GM13976 (cell line): Measurements from ENCODE around the gene RTL5.

ENCODE experiments used
- DNase-seq: peaks from one replicate; pipeline ENCODE4 v3.0.0; 2012; ENCODE audit warnings: low spot score
- in situ Hi-C: fragments of 300-500 bp; cut with MboI; formaldehyde crosslinking; loops from one replicate; pipeline ENCODE4 v1.12.0; 2022; ENCODE audit warnings: low sequenced_read_pairs, mixed read lengths, inconsistent platforms; ENCODE audit not compliant: unreplicated experiment
- TF ChIP-seq, protein P1 (sequence below): IDR thresholded peaks from 2 replicates; pipeline ENCODE4 v1.5.1; 2012; ENCODE audit warnings: borderline replicate concordance, mild to moderate bottlenecking; ENCODE audit not compliant: insufficient read depth; ENCODE audit errors: extremely low read depth, missing control alignments, control extremely low read depth

RTL5 gene

DNA sequence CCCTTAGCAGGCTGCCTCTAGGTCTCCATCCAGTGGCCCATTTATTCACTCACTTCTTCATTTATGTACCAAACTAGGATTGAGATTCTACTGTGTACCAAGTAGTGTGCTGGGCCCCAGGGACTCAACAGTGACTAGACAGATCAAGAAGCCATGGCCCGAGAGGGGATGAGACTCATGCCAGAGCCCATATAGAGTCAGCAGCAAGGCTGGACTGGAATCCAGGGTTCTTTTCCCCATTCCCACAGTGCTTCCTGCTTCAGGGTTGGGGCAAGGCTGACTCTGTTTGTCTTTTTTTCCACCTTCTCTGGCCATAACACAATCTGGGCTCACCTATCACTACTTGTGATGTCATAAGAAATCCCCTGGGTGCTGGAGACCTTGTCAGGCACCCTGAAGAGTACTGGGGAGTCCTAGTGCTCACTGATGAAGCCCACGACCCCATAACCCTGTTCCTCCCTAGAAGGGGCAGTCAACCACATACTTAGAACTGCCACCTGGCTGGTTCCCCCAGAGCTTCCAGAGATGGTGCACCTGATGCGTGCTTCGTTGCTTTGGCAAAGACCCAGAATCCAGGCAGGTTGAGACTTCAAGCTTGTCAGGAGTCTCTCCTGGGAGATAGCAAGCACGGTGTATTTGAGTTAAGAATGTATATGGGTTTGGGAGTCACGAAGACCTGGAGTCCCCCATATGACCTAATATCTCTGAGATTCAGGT lies 6.2 kb downstream of the RTL5 start:
- TF ChIP-seq, protein P1, sequence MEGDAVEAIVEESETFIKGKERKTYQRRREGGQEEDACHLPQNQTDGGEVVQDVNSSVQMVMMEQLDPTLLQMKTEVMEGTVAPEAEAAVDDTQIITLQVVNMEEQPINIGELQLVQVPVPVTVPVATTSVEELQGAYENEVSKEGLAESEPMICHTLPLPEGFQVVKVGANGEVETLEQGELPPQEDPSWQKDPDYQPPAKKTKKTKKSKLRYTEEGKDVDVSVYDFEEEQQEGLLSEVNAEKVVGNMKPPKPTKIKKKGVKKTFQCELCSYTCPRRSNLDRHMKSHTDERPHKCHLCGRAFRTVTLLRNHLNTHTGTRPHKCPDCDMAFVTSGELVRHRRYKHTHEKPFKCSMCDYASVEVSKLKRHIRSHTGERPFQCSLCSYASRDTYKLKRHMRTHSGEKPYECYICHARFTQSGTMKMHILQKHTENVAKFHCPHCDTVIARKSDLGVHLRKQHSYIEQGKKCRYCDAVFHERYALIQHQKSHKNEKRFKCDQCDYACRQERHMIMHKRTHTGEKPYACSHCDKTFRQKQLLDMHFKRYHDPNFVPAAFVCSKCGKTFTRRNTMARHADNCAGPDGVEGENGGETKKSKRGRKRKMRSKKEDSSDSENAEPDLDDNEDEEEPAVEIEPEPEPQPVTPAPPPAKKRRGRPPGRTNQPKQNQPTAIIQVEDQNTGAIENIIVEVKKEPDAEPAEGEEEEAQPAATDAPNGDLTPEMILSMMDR, result no peak
- in situ Hi-C loops, result no loop called here
- DNase-seq, result no peak

DNA sequence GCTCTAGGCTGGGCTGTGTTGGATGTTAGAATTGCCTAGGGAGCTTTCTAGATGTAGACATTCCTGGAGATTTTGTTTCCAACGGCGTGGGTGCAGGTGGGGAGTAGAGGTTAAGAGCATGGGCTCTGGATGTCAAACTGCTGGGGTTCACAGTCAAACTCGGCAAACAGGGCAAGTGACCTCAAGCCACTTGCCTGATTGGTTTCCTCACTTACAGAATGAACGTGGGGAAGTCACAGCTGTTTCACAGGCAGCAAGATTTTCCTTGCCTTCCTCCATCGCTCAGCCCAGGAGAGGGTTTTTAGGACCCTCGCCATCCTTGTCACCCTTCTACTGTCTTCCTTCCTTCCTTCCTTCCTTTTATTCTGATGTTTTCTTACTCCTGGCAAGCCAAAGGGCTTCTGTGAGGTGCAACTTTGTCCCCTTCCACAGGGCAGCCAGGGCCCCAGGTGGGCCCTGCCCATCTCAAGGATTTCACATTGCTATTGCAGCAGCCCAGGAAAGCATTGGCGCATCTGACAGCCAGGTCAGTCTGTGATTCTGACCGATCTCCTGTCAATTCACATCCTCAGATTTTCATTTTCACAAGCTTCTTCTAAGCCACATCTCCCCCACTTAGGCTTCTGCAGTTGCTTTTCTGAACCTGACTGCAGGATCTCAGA lies 7.0 kb downstream of the RTL5 start:
- DNase-seq, result no peak
- in situ Hi-C loops, result no loop called here
- TF ChIP-seq, protein P1, result no peak

DNA sequence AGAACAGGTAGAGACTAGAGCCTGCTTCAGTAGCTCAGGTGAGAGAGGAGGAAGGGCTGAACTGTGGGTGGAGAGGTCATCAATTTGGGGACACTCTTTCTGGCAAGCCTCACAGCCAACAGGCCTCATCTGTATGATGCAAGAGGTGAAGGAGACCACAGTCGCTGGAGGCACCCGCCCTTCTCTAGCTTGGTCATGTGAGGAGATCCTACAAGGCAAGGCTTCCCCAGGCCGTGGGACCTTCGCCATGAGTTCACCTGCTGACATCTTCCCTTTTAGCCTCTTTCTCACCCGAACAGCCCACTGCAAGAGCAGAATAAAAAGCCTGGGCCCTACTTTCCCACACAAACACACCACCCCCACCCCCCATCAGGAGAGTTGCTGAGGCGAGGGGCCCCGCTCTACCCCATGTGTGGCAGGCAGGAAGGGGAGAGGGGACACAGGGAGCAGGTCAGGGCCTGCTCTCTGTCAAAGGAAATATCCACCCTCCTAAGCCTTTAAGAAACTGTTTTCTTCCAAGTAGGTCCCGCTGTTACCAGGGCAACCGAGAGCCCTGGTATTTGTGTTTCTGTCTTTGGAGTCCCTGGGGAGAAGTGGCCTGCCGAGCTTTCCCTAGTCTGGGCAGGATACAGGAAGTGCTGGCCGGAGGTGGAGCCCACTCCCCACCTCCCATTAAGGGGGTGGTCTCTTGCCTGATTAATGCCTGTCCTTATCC lies 8.1 kb downstream of the RTL5 start:
- TF ChIP-seq, protein P1, result no peak
- in situ Hi-C loops, result no loop called here
- no peak for DNase-seq

DNA sequence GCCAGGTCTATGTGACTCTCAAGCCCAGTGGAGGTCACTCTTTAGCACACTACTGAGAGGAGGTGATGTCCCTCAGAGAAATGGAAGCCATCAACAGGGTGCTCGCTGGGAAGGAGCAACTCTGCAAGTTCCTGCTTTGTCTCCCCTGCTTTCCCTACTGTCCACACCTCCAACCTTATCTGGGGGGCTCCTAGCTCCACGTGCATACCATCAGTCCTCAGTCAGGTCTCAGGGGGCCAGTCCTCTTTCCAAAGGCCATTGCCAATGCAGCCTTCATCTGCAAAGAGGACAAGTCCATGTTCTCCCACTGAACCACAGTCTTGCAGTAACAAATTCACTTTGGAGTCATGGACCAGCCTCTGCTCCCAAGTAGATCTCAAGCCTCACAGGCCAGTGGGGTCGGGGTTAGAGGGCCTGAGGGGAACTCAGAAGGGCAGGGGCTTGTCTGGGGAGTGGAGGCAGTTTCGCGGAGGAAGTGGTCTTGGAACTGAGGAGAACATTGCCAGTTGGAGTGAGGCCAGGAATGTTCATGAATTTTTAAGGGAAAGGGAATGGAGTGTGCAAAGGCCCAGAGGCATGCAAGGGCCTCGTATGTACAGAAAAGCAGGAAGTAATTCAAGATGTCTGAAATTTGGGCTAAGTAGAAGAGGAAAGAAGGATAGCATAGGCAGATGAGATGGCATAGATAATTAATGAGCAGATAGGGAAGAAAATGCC lies 8.9 kb downstream of the RTL5 start:
- in situ Hi-C loops, result no loop called here
- DNase-seq, result no peak
- TF ChIP-seq, protein P1, result no peak

DNA sequence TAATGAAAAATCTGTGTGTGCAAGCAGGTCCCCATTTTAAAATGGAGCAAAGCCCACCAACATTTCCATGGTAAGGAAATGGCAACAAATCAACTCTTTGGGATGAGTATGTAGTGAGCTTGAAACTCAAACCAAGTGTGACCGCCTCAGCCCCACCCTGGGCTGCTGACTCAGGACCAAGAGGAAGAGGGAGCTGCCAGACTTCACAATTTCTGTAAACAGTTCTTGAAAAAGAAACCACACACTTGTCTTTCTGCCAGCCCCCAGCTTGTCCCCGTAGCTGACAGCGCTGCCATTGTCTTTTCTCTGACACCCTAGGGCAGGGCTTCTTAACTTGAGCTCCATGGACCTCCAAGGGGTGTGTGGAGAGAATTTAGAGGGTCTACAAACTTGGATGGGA lies 10.3 kb downstream of the RTL5 start:
- no peak for DNase-seq
- in situ Hi-C loops, result no loop called here
- TF ChIP-seq, protein P1, result no peak

DNA sequence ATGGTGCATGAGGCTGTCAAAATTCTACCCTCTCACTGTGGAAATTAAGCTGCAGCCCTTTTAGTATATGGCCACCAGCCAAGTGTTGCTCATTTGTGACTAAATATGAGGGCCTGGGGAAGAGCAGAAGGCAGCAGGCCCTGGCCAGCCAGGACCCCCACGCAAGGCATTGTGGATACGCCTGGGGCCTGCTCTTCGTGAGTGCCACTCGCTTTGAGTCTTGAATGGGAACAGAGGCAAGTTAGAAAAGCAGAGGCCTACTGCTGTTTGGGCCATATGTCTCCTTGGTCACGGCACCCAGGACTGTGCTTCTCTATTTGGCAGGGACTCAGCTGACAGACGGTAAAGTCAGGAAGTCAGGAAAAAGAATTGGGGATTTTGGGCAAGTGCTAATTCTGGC lies 10.9 kb downstream of the RTL5 start:
- in situ Hi-C loops, result no loop called here
- DNase-seq, result no peak
- TF ChIP-seq, protein P1, result no peak
